ENCODE measurements around the gene TENM3.

TENM3 gene

GRCh38 chr4:182770996-182771514, 527.9 kb downstream of the TENM3 start:
- no peak overlapping the region for H3K27ac ChIP-seq (ENCODE audit: low read depth, low read length)
- H3K9me3 ChIP-seq (ENCODE audit: control insufficient read depth, insufficient read depth, low read length): no peaks in the 10 kb centered on the region
- H3K4me1 ChIP-seq (ENCODE audit: control insufficient read depth, low read length): no peaks in the 10 kb centered on the region
- H3K4me2 ChIP-seq (ENCODE audit: low read length): no peak overlapping the region
- no peaks in the 10 kb centered on the region for H4K20me1 ChIP-seq (ENCODE audit: control insufficient read depth, insufficient read depth, low read depth, low read length)
- no peaks in the 10 kb centered on the region for H3K9me2 ChIP-seq (replicated peaks; ENCODE audit: control insufficient read depth, low read length)
- TF ChIP-seq CTCF (IDR thresholded peaks at IDR 0.05; ENCODE audit: low read depth, low read length, poor library complexity, severe bottlenecking) (no peak), EZH2phosphoT487 (IDR thresholded peaks at IDR 0.05; ENCODE audit: borderline replicate concordance, low read length) (no peak)
- no peaks in the 10 kb centered on the region for H3K79me2 ChIP-seq (ENCODE audit: control insufficient read depth, low read length)
- no peaks in the 10 kb centered on the region for H3F3A ChIP-seq (ENCODE audit: control insufficient read depth, insufficient read depth)
- H3K36me3 ChIP-seq (ENCODE audit: control insufficient read depth, low read length): no peaks in the 10 kb centered on the region
- no peak overlapping the region for H3K4me3 ChIP-seq (ENCODE audit: low read length)
- H3K27me3 ChIP-seq (ENCODE audit: control insufficient read depth, low read length): no peaks in the 10 kb centered on the region

- TF ChIP-seq EZH2phosphoT487 (IDR thresholded peaks at IDR 0.05; ENCODE audit: borderline replicate concordance, low read length) (no peak), CTCF (IDR thresholded peaks at IDR 0.05; ENCODE audit: low read depth, low read length, poor library complexity, severe bottlenecking) (no peak)
- no peaks in the 10 kb centered on the region for H3K36me3 ChIP-seq (ENCODE audit: control insufficient read depth, low read length)
- no peaks in the 10 kb centered on the region for H3K79me2 ChIP-seq (ENCODE audit: control insufficient read depth, low read length)
- H3K27me3 ChIP-seq (ENCODE audit: control insufficient read depth, low read length): no peaks in the 10 kb centered on the region
- no peak overlapping the region for H3K4me2 ChIP-seq (ENCODE audit: low read length)
- H3K27ac ChIP-seq (ENCODE audit: low read depth, low read length): no peak overlapping the region
- H3K9me3 ChIP-seq (ENCODE audit: control insufficient read depth, insufficient read depth, low read length): no peaks in the 10 kb centered on the region
- H3F3A ChIP-seq (ENCODE audit: control insufficient read depth, insufficient read depth): no peaks in the 10 kb centered on the region
- H3K9me2 ChIP-seq (replicated peaks; ENCODE audit: control insufficient read depth, low read length): no peaks in the 10 kb centered on the region
- no peak overlapping the region for H3K4me3 ChIP-seq (ENCODE audit: low read length)
- H3K4me1 ChIP-seq (ENCODE audit: control insufficient read depth, low read length): no peaks in the 10 kb centered on the region
- H4K20me1 ChIP-seq (ENCODE audit: control insufficient read depth, insufficient read depth, low read depth, low read length): no peaks in the 10 kb centered on the region
Measured at GRCh38 chr4:182775075-182775474, 531.9 kb downstream of the TENM3 start.

- no peaks in the 10 kb centered on the region for H3K9me2 ChIP-seq (replicated peaks; ENCODE audit: control insufficient read depth, low read length)
- H3K4me3 ChIP-seq (ENCODE audit: low read length): no peak overlapping the region
- H3K27me3 ChIP-seq (ENCODE audit: control insufficient read depth, low read length): no peaks in the 10 kb centered on the region
- no peaks in the 10 kb centered on the region for H3K9me3 ChIP-seq (ENCODE audit: control insufficient read depth, insufficient read depth, low read length)
- no peaks in the 10 kb centered on the region for H3K79me2 ChIP-seq (ENCODE audit: control insufficient read depth, low read length)
- no peaks in the 10 kb centered on the region for H3F3A ChIP-seq (ENCODE audit: control insufficient read depth, insufficient read depth)
- H3K4me2 ChIP-seq (ENCODE audit: low read length): no peak overlapping the region
- no peaks in the 10 kb centered on the region for H3K36me3 ChIP-seq (ENCODE audit: control insufficient read depth, low read length)
- TF ChIP-seq CTCF (IDR thresholded peaks at IDR 0.05; ENCODE audit: low read depth, low read length, poor library complexity, severe bottlenecking) (no peak), EZH2phosphoT487 (IDR thresholded peaks at IDR 0.05; ENCODE audit: borderline replicate concordance, low read length) (no peak)
- no peak overlapping the region for H3K27ac ChIP-seq (ENCODE audit: low read depth, low read length)
- H3K4me1 ChIP-seq (ENCODE audit: control insufficient read depth, low read length): no peaks in the 10 kb centered on the region
- H4K20me1 ChIP-seq (ENCODE audit: control insufficient read depth, insufficient read depth, low read depth, low read length): no peaks in the 10 kb centered on the region
Measured at GRCh38 chr4:182776376-182777105, 533.3 kb downstream of the TENM3 start.
